RPMI7951 (cell line): ENCODE measurements around the gene STAG1. TPM values are rescaled to one million over a fixed set of nuclear protein-coding genes. Genes with fewer than 3 reads are reported as not detected.
"Not testable (repeated sequence)": the region's sequence is repeated elsewhere in the genome, so short reads cannot be mapped to it uniquely, and the experiment has no call there.

ENCODE experiments used
- DNase-seq: peaks from one replicate; pipeline ENCODE4 v3.0.0-alpha.2; 2012; ENCODE audit warnings: low read depth
- total RNA-seq: library from RNA; depleted of rRNA; stranded (reverse); fragments of >200 nt; shearing (Covaris generic); gene quantifications from 2 replicates; pipeline ENCODE4 v1.2.3, GENCODE V29; 2014

STAG1 gene
- total RNA-seq, 1 experiment from 2014 or later: 42.5 TPM

DNA sequence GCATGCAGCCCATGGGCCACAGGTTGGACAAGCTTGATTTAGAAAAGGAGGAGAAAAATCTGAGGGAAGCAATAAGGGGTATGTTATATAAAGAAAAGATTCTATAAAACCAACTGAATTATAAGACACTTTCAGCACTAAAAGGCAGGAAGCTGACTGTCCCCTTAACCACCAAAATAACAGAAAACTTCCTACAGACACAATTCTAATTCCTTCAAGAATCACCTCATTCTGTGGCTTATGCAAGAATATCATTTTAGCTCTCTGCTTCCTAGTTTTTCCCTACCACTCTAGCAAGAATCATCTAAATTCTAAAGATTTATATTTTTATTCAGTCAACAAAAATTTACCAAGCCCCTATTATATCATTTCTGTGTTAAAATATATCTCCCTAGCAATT, 6.3 kb downstream of the STAG1 start:
- no peak for DNase-seq

DNA sequence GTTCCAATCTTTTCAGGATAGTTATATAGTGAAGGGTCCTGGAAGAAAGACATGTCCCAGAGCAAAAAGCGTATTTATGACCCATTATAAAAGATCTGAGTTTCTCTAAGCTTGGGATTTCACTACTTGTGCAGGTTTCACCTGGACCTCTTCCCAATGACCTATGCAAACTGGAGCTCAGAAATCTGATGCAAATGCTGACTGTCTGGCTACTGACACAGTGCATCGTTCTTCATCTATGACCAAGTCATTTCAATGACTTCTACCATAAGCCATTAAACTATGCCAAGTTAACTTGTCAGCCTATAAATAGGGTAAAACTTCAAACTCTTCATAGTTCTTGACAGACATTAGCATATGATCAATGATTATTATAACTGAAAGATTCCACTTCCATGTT, 11.1 kb downstream of the STAG1 start:
- DNase-seq: no peak

DNA sequence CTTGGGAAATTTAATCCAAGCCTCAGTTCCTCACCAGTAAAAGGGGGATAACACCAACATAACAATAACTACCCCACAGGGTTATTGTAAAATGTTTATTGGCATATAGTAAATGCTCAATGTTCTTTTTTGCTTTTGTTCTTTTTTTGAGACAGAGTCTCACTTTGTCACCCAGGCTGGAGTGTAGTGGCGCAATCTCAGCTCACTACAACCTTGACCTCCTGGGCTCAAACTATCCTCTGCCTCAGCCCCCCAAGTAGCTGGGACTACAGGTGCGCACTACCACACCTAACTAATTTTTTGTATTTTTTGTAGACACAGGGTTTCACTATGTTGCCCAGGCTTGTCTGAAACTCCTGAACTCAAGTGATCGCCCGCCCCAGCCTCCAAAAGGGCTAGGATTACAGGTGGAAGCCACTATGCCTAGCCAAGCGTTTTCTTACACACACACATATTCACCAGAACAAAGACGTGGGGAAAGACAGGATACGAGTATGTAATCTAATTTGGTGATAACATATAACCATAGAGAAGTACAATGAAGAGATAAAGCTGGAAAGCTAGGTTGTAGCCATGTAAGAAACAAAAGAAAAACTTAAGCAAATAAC, 11.7 kb downstream of the STAG1 start:
- DNase-seq: no peak

DNA sequence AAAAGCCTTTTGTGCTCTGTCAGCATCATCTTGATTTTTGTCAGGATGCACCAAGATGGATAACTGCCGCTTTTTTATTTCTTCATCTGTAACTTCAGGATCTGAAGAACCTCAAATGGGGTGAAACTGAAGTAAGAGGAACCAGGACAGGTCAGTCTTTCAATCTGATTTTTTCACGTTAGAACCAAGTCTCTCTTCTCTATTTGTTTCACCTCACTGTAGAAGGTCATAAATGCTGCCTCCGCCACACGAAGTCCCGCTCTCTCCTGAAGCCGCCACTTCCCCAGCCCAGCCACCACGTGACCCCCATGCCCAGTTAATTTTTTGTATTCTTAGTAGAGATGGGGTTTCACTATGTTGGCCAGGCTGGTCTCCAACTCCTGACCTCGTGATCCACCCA, 15.2 kb downstream of the STAG1 start:
- DNase-seq: not testable (repeated sequence)

DNA sequence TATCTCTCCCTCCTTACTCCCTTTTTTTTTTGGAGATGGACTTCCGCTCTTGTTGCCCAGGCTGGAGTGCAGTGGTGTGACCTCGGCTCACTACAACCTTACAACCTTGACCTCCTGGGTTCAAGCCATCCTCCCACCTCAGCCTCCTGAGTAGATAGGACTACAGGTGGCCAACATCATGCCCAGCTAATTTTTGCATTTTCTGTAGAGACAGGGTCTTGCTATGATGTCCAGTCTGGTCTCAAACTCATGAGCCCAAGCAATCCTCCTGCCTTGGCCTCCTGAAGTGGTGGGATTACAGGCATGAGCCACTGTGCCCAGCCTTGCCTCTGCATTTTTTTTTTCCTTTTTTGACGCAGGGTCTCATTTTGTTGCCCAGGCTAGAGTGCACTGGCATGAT, 17.1 kb downstream of the STAG1 start:
- no peak for DNase-seq

DNA sequence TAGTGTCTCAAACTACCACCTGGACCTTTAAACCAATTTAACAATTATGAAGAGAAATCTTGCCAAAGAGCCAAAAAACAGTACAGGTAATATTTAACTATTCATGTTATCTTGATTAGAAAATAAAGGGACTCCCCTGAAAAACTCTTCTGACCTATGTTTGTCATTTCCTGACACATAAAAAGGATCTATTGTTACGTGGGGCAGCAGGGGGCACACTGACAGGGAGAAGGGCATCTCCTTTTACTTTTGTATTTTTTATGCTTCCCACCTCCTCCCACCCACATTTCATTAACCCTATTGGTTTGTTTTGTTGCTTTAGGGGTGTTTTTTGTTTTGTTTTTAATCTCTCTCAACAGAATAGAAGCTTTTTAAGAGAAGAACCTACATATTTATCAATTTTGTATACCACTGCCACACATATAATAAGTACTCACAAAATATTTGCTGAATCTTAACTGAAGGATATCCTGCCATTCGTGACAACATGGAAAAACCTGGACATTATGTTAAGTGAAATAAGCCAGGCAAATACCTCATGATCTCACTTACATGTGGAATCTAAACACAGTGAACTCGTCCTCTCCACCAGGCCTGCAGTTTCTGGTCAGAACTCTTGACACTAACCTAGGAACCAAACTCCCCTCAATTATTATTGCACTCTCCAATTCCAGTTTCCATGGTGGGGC, 17.7 kb downstream of the STAG1 start:
- DNase-seq: no peak

DNA sequence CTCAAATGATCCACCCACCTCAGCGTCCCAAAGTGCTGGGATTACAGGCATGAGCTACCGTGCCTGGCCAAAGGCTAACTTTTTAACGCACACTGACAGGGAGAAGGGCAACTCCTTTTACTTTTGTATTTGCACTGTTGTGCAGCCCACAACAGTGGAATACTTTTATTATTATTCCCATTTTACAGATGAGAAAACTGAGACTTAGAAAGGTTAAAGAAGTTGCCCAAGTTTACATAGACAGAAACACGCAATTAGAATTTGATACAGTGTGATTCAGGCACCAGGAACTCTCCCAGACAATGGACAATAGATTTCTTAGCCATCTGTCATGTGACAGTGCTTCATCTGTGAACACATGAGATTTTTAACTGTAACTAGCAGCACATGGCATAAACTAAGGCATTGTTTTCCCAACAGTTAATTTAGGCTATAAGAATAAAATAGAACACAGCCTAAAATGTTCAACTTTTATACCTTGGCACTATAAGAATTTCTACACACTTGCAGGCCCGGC, 18.8 kb downstream of the STAG1 start:
- peak; percentile 31 for DNase-seq

DNA sequence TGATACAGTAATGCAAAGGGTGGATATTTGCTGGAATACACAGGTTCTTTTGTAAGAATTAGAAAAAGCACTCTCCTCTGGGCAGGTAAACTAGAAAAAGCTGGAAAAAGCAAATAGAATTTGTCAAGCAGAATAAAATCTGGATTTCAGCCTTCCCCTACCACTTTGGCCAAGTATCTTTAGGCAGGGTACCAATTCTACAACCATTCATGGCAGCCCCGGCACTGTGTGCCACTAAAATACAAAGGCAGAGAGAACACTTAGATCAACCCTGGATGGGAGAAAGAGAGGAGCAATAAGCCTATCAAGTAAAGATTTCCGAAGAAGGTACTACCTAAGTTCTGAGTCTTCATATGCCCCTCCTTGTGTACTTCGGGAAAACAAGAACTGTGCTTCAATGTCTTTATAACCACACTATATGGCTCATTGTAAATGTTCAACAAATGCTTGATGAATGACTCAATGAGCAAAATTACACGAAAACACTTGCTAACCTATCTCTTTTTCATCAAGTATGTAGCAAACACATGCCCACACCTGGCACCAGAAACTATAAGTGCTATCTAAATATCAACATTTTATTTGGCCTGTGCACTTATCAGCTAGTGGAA, 20.8 kb downstream of the STAG1 start:
- DNase-seq: no peak

DNA sequence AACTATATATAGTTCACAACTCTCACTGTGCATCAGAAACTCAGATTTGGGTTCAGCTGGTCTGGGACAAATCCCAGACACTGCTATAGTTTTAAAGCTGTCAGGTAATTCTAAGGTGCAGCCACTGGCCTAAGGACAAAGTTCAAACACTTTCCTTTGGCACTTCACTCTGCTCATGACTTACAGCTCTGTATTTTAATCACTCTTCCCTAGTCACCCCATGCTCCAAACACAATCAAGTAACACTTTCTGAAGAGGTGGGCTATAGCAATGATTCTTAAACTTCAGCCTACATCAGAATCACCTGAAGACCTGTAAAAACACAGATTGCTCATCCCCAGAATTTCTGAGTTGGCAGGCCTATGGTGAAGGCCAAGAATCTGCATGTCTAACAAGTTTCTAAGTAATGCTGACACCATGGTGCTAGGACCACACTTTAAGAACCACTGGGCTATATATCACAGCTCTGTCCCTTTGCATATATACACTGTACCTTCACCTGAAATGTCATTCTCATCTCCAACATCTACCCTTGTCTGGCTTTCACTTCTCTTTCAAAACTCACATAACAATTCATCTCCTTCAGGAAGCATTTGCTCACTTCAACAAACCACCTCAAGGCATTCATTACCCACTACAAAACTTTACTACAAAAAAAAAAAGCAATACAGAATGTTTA, 21.4 kb downstream of the STAG1 start:
- DNase-seq: no peak

DNA sequence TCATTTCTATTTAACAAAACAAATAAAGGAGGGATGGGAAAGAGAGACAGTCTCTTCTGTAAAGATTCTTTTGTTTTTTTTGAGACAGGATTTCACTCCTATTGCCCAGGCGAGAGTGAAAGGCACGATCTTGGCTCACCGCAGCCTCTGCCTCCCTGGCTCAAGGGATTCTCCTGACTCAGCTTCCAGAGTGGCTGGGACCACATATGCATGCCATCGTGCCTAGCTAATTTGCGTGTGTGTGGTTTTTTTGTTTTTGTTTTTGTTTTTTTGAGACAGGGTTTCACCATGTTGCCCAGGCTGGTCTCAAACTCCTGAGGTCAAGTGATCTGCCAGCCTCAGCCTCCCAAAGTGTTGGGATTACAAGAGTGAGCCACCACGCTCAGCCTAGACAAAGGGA, 23.3 kb downstream of the STAG1 start:
- DNase-seq: peak; percentile 80

DNA sequence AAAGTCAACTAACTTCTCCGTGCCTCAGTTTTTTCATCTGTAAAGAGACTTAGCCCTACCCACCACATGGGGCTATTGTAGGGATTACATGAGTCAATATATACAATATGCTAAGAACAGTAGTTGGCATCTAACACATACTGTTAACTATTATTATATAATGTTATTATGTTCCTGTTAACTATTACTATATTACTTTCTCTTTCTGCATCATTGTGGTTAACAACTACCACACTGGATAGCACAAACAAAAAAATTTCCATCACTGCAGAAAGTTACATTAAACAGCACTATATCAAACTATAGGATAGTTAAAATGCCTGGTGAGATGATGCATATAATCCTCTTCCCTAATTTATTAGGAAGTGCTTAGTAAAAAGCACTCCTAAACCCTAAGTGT, 23.7 kb downstream of the STAG1 start:
- no peak for DNase-seq

DNA sequence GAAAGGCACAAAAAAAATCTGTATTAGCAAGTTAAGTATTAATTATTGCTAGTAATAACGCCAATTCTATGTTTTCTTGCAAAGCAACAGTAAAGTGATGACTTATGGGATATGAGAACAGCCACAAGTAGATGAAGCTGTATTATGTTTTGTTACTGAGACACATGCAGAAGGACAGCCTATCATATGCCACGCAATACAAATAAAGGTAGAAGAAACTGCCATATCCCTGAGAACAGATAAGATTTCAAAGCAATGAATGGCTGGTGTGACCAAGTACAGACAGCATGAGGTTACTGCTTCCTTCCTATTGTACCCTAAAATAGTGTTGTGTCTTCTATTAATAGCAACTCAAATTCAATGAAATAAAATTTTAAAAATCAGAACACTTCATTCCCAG, 26.7 kb downstream of the STAG1 start:
- DNase-seq: no peak

DNA sequence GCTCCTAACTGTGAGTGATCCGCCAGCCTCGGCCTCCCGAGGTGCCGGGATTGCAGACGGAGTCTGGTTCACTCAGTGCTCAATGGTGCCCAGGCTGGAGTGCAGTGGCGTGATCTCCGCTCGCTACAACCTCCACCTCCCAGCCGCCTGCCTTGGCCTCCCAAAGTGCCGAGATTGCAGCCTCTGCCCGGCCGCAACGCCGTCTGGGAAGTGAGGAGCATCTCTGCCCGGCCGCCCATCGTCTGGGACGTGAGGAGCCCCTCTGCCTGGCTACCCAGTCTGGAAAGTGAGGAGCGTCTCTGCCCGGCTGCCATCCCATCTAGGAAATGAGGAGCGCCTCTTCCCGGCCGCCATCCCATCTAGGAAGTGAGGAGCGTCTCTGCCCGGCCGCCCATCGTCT, 29.3 kb downstream of the STAG1 start:
- DNase-seq: not testable (repeated sequence)

DNA sequence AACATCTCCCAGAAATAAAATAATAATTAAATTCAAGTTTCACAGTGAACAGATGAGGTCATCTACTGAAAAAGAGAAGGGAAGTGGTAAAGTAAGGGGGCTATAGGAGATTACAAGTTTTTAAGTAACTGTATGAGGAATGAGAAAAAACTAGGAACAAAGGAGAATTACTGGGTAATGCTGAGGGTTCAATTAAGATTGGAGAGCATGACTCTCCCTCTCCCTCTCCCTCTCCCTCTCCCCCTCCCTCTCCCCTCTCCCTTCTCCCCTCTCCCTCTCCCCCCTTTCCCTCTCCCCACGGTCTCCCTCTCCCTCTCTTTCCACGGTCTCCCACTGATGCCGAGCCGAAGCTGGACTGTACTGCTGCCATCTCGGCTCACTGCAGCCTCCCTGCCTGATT, 29.8 kb downstream of the STAG1 start:
- DNase-seq: not testable (repeated sequence)

DNA sequence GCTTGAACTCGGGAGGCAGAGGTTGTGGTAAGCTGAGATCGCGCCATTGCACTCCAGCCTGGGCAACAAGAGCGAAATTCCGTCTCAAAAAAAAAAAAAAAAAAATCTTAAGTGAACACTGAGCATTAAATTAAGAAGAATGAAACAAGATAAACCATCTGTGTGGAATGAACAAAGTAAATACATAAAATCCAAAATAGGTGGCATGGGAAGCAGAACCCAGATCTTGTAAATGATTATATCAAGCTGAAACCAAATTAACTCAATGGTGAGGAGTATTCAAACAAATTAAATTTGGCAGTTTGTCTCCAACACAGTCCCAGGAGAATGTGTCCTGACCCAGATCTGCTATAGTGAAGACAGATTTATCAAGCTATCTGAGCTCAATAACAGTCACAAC, 32.1 kb downstream of the STAG1 start:
- no peak for DNase-seq

DNA sequence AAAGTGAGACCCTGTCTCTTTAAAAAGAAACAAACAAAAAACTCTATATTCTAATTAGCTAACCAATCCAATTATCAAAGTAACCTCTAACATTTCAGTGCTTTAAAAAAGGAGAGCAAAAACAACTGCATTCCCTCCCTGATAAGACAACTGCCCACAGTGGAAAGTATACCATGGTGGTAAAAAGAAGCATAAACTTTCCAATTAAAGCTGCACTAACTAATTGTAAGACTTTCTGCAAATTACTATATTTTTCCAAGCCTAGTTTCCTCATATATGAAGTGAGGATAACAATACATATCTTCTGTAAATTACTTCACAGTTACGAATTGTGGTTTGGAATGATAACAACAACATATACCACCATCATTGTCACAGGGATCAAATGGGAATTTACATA, 35.5 kb downstream of the STAG1 start:
- DNase-seq: no peak

DNA sequence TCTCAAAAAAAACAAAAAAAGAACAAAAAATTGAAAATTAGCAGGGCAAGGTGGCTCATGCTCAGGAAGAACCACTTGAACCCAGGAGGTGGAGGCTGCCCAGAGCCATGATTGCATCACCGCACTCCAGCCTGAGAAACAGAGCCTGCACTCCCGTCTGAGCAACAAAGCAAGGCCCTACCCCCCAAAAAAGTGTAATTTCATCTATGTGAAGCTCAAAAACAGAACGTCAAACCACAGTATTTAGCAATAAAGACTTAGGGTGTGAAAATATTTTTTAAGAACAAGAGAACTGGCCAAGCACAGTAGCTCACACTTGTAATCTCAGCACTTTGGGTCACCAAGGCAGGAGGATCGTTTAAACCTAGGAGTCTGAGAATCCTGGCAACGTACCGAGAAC, 38.2 kb downstream of the STAG1 start:
- DNase-seq: no peak

DNA sequence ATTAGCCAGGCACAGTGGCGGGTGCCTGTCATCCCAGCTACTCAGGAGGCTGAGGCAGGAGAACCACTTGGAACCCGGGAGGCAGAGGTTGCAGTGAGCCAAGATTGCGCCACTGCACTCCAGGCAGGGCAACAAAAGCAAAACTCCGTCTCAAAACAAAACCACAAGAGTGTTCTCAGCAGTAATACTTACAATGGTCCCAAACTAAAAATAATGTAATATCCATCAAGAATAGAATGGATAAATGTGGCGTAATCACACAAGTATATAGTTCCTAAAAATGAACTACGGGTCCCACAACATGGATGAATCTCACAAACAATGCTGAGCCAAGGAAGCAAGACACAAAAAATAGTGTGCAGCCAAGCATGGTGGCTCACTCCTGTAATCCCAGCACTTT, 39.2 kb downstream of the STAG1 start:
- no peak for DNase-seq

DNA sequence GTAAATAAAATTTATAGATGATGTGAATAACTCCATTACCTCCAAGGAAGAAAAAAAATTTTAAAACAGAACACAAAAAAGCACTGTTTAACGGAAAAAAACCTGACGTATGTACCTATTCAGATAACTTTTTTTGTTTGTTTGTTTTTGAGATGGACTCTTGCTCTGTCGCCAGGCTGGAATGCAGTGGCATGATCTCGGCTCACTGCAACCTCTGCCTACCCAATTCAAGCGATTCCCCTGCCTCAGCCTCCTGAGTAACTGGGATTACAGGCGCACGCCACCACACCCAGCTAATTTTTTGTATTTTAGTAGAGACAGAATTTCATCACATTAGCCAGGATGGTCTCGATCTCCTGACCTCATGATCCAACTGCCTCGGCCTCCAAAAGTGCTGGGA, 40.3 kb downstream of the STAG1 start:
- not testable (repeated sequence) for DNase-seq

DNA sequence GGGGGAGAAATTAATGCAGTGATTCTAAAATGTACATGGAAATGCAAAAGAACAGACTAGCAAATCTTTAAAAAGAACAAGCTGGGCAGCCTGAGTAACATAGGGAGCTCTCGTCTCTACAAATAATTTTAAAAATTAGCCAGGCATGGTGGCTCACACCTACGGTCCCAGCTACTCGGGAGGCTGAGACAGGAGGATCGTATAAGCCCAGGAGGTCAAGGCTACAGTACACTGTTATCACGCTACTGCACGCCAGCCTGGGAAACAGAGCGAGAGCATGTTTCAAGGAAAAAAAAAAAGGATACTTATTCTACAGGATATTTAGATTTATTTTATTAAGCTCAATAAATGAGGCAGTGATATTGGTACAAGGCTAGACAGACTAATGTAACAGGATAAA, 40.9 kb downstream of the STAG1 start:
- DNase-seq: no peak

DNA sequence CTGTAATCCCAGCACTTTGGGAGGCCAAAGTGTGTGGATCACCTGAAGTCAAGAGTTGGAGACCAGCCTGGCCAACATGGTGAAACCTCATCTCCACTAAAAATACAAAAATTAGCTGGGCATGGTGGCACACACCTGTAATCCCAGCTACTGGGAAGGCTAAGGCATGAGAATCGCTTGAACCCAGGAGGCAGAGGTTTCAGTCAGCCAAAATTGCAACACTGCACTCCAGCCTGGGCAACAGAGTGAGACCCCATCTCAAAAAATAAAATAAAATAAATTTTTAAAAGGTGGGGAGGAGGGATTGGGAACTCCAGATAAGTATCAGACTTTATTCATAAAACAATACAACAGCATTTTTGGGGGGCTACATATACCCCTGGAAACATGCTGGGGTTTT, 42.4 kb downstream of the STAG1 start:
- not testable (repeated sequence) for DNase-seq

DNA sequence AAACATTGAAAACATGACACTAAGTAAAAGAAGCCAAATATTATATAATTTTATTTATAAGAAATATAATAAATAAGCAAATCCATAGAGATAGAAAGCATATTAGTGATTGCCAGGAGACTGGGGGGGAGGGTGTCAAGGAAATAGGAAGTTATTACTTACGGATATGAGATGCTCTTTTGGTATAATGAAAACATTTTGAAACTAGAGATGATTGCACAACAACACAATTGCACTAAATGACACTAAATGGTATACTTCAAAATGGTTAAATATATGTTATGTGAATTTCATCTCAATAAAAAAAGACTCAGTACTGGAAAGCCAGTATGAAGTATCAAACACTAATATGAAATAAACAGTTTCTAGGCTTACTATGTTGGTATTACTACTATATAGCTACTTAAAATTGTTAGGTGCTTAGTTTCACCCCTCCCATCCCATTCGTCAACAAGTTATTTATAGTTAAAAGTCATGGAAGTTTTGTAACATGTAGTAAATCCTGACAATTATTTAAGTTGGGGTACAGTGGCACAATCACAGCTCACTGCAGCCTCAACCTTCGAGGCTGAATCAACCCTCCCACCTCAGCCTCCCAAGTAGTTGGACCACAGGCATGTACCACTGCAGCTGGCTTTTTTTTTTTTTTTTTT, 43.7 kb downstream of the STAG1 start:
- no peak for DNase-seq
